ENCODE data around the gene RNASEL.
"Not testable (repeated sequence)": the region's sequence is repeated elsewhere in the genome, so short reads cannot be mapped to it uniquely, and the experiment has no call there.

Gene RNASEL

GRCh38 chr1:182552527-182552926 is 36.5 kb downstream of the RNASEL start:
- H3K27ac ChIP-seq (ENCODE audit: low read depth, low read length) = no peak overlapping the region
- no peaks in the 10 kb centered on the region for H3K9me3 ChIP-seq (ENCODE audit: low read length)
- H3K27me3 ChIP-seq (ENCODE audit: control insufficient read depth in 1 of 2, insufficient read depth in 2 of 2, low read length in 2 of 2) = no peaks in the 10 kb centered on the region
- no peaks in the 10 kb centered on the region for H3K4me1 ChIP-seq (ENCODE audit: insufficient read depth, low read length)
- no peaks in the 10 kb centered on the region for H3K36me3 ChIP-seq (ENCODE audit: insufficient read depth, low read length)
- no peak overlapping the region for H3K9ac ChIP-seq (ENCODE audit: low read length)
- no peak overlapping the region for H3K4me3 ChIP-seq (ENCODE audit: low read depth in 1 of 2, low read length in 2 of 2)

- Histone ChIP-seq H3K27ac (ENCODE audit: low read depth, low read length) (no peak overlapping the region), H3K9ac (ENCODE audit: low read length) (no peak overlapping the region), H3K4me3 (ENCODE audit: low read depth in 1 of 2, low read length in 2 of 2) (no peak overlapping the region), H3K36me3 (ENCODE audit: insufficient read depth, low read length) (no peaks in the 10 kb centered on the region), H3K4me1 (ENCODE audit: insufficient read depth, low read length) (no peaks in the 10 kb centered on the region), H3K27me3 (ENCODE audit: control insufficient read depth in 1 of 2, insufficient read depth in 2 of 2, low read length in 2 of 2) (no peaks in the 10 kb centered on the region), H3K9me3 (ENCODE audit: low read length) (no peaks in the 10 kb centered on the region)
These were observed 39.2 kb downstream of the RNASEL start for GRCh38 chr1:182549811-182550210.

- no peak overlapping the region for H3K27ac ChIP-seq (ENCODE audit: low read depth, low read length)
- H3K4me1 ChIP-seq (ENCODE audit: insufficient read depth, low read length) = no peaks in the 10 kb centered on the region
- H3K27me3 ChIP-seq (ENCODE audit: control insufficient read depth in 1 of 2, insufficient read depth in 2 of 2, low read length in 2 of 2) = no peaks in the 10 kb centered on the region
- no peak overlapping the region for H3K9ac ChIP-seq (ENCODE audit: low read length)
- H3K4me3 ChIP-seq (ENCODE audit: low read depth in 1 of 2, low read length in 2 of 2) = no peak overlapping the region
- no peaks in the 10 kb centered on the region for H3K9me3 ChIP-seq (ENCODE audit: low read length)
- H3K36me3 ChIP-seq (ENCODE audit: insufficient read depth, low read length) = no peaks in the 10 kb centered on the region
These were observed 39.7 kb downstream of the RNASEL start for GRCh38 chr1:182549346-182549745.

GRCh38 chr1:182533896-182534295 is 55.2 kb downstream of the RNASEL start:
- Histone ChIP-seq H3K9me3 (ENCODE audit: low read length) (no peaks in the 10 kb centered on the region), H3K9ac (ENCODE audit: low read length) (no peak overlapping the region), H3K36me3 (ENCODE audit: insufficient read depth, low read length) (no peaks in the 10 kb centered on the region), H3K4me3 (ENCODE audit: low read depth in 1 of 2, low read length in 2 of 2) (no peak overlapping the region), H3K27me3 (ENCODE audit: control insufficient read depth in 1 of 2, insufficient read depth in 2 of 2, low read length in 2 of 2) (no peaks in the 10 kb centered on the region), H3K4me1 (ENCODE audit: insufficient read depth, low read length) (no peaks in the 10 kb centered on the region), H3K27ac (ENCODE audit: low read depth, low read length) (no peak overlapping the region)

- H3K36me3 ChIP-seq (ENCODE audit: insufficient read depth, low read length); H3K4me3 ChIP-seq (ENCODE audit: low read depth in 1 of 2, low read length in 2 of 2); H3K27ac ChIP-seq (ENCODE audit: low read depth, low read length); H3K4me1 ChIP-seq (ENCODE audit: insufficient read depth, low read length); H3K9ac ChIP-seq (ENCODE audit: low read length); H3K9me3 ChIP-seq (ENCODE audit: low read length); H3K27me3 ChIP-seq (ENCODE audit: control insufficient read depth in 1 of 2, insufficient read depth in 2 of 2, low read length in 2 of 2): not testable (repeated sequence)
These were observed 60.9 kb downstream of the RNASEL start for GRCh38 chr1:182528206-182528605.

GRCh38 chr1:182527680-182528079 is 61.4 kb downstream of the RNASEL start:
- H3K27me3 ChIP-seq (ENCODE audit: control insufficient read depth in 1 of 2, insufficient read depth in 2 of 2, low read length in 2 of 2) = no peaks in the 10 kb centered on the region
- no peak overlapping the region for H3K4me3 ChIP-seq (ENCODE audit: low read depth in 1 of 2, low read length in 2 of 2)
- H3K27ac ChIP-seq (ENCODE audit: low read depth, low read length) = no peak overlapping the region
- no peaks in the 10 kb centered on the region for H3K9me3 ChIP-seq (ENCODE audit: low read length)
- H3K36me3 ChIP-seq (ENCODE audit: insufficient read depth, low read length) = no peaks in the 10 kb centered on the region
- H3K9ac ChIP-seq (ENCODE audit: low read length) = no peak overlapping the region
- no peaks in the 10 kb centered on the region for H3K4me1 ChIP-seq (ENCODE audit: insufficient read depth, low read length)

- no peaks in the 10 kb centered on the region for H3K36me3 ChIP-seq (ENCODE audit: insufficient read depth, low read length)
- H3K9ac ChIP-seq (ENCODE audit: low read length) = no peak overlapping the region
- H3K4me1 ChIP-seq (ENCODE audit: insufficient read depth, low read length) = no peaks in the 10 kb centered on the region
- H3K4me3 ChIP-seq (ENCODE audit: low read depth in 1 of 2, low read length in 2 of 2) = no peak overlapping the region
- H3K9me3 ChIP-seq (ENCODE audit: low read length) = no peaks in the 10 kb centered on the region
- no peak overlapping the region for H3K27ac ChIP-seq (ENCODE audit: low read depth, low read length)
- H3K27me3 ChIP-seq (ENCODE audit: control insufficient read depth in 1 of 2, insufficient read depth in 2 of 2, low read length in 2 of 2) = no peaks in the 10 kb centered on the region
These were observed 63.7 kb downstream of the RNASEL start for GRCh38 chr1:182525342-182525741.

Data from muscle layer of colon (tissue), 2 donors.